Endometrial microvascular endothelial cells (primary cell): ENCODE measurements around the gene PCDHB6. TPM values are rescaled to one million over a fixed set of nuclear protein-coding genes. Genes with fewer than 3 reads are reported as not detected.
"Not testable (repeated sequence)": the region's sequence is repeated elsewhere in the genome, so short reads cannot be mapped to it uniquely, and the experiment has no call there.

ENCODE experiments used
- in situ Hi-C: cut with HindIII; loops from 2 replicates; pipeline ENCODE4 v1.10.0; 2017; ENCODE audit warnings: low sequenced_read_pairs, low pct_unique_long_range_greater_than_20kb; ENCODE audit errors: inconsistent ontology term
- total RNA-seq: library from RNA; depleted of rRNA; stranded (reverse); fragments of >200 nt; gene quantifications from one replicate; pipeline ENCODE4 v1.2.3, GENCODE V29; 2015; ENCODE audit errors: inconsistent ontology term

PCDHB6 gene
- total RNA-seq = 0.28 TPM

DNA sequence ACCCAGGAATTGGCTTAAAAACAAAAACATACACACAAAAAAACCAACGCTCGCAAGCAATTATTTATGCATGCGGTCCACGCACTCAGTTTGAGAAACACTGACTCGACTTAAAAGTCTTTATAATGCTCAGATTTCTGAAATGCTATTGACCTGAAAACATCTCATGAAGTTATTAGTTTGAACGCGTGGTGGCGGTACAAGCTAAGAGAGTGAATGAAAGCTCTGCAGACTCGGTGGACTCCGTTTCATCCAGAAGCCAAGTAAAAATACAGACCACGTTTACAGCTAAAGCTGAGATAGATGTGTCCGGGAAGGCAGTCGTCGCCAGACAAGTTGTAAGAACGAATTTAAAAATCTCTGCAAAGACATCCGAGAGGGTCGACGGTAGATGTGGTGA lies at the start of gene PCDHB6:
Gene PCDHB6 (plus strand): TSS at position 246 of the 400 bp plus-strand sequence. CDS start 201 bp downstream, outside the sequence.
- in situ Hi-C loops = no loop called here

DNA sequence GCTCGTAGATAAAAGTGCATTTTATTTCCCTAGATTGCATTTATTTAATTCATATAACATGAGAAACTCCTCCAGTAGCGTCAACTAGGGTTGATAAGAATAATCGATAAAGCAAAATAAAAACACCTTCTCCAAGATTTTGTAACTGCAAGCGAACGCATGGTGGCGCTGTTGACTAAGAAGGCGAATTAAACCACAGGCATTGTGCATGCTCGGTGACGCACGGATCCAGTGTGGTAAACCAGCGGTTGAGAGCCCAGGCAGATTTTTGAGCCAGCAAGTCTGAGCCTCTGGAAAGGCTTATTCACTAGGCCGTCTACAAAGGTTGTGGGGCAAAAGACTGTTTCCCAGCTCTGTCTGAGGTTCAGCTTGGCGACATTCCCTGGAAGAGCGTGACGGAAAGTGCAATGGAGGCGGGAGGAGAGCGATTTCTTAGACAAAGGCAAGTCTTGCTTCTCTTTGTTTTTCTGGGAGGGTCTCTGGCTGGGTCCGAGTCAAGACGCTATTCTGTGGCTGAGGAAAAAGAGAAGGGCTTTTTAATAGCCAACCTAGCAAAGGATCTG lies 49.5 kb upstream of the PCDHB6 start, which contains the start of gene PCDHB3:
Gene PCDHB3 (plus strand): TSS at position 231 of the 563 bp plus-strand sequence. CDS start 177 bp downstream, at position 408.
- in situ Hi-C loops = no loop called here

DNA sequence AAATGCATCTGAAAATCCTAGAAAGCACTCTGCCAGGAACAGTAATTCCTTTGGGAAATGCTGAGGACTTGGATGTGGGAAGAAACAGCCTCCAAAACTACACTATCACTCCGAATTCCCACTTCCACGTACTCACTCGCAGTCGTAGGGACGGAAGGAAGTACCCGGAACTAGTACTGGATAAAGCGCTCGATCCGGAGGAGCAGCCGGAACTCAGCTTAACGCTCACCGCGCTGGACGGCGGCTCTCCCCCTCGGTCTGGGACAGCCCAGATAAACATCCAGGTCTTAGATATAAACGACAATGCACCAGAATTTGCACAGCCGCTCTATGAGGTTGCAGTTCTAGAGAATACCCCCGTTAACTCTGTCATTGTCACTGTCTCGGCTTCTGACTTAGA lies 48.8 kb upstream of the PCDHB6 start:
- in situ Hi-C loops = no loop called here

DNA sequence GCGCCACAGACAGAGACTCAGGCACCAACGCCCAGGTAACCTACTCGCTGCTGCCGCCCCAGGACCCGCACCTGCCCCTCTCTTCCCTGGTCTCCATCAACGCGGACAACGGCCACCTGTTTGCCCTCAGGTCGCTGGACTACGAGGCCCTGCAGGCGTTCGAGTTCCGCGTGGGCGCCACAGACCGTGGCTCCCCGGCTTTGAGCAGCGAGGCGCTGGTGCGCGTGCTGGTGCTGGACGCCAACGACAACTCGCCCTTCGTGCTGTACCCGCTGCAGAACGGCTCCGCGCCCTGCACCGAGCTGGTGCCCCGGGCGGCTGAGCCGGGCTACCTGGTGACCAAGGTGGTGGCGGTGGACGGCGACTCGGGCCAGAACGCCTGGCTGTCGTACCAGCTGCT lies 47.8 kb upstream of the PCDHB6 start:
- in situ Hi-C loops = not testable (repeated sequence)

DNA sequence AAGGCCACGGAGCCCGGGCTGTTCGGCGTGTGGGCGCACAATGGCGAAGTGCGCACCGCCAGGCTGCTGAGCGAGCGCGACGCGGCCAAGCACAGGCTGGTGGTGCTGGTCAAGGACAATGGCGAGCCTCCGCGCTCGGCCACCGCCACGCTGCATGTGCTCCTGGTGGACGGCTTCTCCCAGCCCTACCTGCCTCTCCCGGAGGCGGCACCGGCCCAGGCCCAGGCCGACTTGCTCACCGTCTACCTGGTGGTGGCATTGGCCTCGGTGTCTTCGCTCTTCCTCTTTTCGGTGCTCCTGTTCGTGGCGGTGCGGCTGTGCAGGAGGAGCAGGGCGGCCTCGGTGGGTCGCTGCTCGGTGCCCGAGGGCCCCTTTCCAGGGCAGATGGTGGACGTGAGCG lies 47.4 kb upstream of the PCDHB6 start:
- in situ Hi-C loops = not testable (repeated sequence)

DNA sequence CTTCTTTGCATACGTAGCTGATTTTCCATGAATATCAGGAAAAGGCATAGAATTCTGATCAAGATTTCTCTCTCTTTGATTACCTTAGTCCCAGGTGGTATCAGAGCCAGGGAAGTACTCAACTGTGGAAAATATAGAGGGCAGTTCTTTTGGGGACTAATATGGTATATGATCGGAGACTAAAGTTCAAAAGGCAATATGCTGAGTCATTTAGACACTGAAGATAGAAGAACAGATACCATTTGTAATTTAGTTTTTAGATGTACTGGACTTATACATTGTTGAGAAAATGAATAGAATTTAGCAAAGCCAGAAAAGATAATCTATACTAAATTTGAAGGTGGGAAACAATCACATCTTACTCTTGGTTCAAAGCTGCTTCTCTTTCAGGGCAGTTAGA lies 44.5 kb upstream of the PCDHB6 start:
- in situ Hi-C loops = no loop called here

DNA sequence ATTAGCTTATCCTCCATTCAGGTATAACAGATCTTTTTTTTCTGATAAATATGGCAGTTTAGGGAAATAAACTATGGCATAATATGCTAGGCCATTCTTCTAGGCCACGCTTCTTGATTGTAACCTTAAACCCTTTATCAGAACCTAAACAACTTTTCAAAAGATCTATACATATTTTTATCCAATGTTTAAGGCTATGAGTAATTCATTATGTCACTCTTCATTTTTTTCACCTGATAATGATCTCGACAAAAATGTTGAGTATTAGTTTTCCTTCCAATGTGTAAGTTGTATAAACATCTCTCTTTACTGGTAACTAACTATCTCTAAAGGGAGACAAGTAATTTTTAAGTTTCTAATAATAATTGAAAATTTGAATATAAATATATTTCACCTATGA lies 30.6 kb upstream of the PCDHB6 start:
- in situ Hi-C loops = no loop called here

DNA sequence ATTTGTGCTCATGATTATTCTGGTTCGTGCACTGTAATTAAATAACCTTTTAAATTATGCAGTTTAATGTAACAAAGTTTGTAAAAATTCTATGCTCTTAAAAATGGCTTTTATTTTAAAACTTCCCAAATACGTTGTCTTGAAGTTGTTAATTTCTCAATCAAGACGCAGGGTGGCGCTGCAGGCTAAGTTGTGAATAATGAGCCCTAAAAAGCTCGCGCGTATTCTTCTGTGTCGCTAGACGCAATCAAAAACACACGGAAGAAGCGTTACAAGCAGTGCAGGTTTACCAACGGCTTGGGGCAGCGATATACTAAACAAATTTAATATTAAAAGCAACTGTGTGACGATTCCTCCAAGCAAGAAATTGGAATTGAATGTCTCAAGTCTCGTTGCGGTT lies 28.3 kb upstream of the PCDHB6 start, which contains the start of gene PCDHB4:
Gene PCDHB4 (plus strand): TSS at position 256 of the 400 bp plus-strand sequence. CDS start 181 bp downstream, outside the sequence.
- in situ Hi-C loops = no loop called here

DNA sequence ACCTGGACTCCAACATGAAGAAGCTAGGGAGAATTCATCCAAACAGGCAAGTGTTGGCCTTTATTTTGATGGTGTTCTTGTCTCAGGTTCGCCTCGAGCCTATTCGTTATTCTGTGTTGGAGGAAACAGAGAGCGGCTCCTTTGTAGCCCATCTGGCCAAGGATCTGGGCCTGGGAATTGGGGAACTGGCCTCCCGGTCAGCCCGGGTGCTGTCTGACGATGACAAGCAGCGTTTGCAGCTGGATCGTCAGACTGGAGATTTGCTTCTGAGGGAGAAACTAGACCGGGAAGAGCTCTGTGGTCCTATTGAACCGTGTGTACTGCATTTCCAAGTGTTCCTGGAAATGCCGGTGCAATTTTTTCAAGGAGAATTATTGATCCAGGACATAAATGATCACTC lies 27.9 kb upstream of the PCDHB6 start:
- in situ Hi-C loops = no loop called here

DNA sequence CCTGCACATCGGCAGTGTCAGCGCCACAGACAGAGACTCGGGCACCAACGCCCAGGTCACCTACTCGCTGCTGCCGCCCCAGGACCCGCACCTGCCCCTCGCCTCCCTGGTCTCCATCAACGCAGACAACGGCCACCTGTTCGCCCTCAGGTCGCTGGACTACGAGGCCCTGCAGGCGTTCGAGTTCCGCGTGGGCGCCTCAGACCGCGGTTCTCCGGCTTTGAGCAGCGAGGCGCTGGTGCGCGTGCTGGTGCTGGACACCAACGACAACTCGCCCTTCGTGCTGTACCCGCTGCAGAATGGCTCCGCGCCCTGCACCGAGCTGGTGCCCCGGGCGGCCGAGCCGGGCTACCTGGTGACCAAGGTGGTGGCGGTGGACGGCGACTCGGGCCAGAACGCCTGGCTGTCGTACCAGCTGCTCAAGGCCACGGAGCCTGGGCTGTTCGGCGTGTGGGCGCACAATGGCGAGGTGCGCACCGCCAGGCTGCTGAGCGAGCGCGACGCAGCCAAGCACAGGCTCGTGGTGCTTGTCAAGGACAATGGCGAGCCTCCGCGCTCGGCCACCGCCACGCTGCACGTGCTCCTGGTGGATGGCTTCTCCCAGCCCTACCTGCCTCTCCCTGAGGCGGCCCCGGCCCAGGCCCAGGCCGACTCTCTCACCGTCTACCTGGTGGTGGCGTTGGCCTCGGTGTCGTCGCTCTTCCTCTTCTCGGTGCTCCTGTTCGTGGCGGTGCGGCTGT lies 26.3 kb upstream of the PCDHB6 start:
- in situ Hi-C loops = not testable (repeated sequence)

DNA sequence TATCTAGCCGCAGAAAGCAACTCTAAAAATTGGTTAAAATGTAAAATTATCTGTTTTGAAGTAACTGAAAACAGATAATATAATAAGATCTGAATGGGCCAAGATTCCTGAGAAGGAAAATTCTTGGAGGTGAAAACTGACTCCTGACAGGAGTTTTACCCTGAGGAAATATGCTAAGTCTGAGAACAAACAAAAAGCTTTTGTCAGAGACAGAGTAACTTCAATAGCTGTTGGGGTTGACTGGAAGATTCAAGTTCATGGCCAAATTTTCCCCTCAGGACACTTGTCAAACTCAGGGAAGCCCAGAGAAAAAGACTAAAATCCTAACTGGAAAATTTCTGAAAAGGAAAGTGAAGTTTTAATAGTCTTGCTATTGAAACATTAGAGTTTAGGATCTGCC lies 22.6 kb upstream of the PCDHB6 start:
- in situ Hi-C loops = no loop called here

DNA sequence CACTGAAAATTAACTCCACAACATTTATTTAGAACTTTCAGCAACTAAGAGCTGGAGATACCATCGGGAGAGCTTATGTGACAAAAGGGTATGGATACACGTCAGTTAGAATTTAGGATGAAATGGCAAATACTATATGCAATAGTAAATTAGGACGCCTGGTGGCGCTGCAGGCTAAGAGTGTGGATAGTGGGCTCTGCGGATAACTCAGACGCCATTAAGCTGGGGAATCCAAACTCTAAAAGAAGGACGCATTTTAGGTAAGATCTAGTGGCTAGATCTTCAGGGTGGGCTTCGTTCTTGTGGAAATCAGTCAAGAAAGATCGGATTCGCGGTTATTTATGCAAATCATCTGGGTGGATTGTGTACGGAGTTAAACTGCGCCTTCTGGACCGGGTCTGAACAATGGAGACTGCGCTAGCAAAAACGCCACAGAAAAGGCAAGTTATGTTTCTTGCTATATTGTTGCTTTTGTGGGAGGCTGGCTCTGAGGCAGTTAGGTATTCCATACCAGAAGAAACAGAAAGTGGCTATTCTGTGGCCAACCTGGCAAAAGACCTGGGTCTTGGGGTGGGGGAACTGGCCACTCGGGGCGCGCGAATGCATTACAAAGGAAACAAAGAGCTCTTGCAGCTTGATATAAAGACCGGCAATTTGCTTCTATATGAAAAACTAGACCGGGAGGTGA lies 14.7 kb upstream of the PCDHB6 start, which contains the start of gene PCDHB5:
Gene PCDHB5 (plus strand): TSS at position 177 of the 688 bp plus-strand sequence. CDS start 229 bp downstream, at position 406.
- in situ Hi-C loops = no loop called here

DNA sequence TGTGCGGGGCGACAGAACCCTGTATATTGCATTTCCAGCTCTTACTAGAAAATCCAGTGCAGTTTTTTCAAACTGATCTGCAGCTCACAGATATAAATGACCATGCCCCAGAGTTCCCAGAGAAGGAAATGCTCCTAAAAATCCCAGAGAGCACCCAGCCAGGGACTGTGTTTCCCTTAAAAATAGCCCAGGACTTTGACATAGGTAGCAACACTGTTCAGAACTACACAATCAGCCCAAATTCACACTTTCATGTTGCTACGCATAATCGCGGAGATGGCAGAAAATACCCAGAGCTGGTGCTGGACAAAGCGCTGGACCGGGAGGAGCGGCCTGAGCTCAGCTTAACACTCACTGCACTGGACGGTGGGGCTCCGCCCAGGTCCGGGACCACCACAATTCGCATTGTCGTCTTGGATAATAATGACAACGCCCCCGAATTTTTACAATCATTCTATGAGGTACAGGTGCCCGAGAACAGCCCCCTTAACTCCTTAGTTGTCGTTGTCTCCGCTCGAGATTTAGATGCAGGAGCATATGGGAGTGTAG lies 14.1 kb upstream of the PCDHB6 start:
- in situ Hi-C loops = no loop called here

DNA sequence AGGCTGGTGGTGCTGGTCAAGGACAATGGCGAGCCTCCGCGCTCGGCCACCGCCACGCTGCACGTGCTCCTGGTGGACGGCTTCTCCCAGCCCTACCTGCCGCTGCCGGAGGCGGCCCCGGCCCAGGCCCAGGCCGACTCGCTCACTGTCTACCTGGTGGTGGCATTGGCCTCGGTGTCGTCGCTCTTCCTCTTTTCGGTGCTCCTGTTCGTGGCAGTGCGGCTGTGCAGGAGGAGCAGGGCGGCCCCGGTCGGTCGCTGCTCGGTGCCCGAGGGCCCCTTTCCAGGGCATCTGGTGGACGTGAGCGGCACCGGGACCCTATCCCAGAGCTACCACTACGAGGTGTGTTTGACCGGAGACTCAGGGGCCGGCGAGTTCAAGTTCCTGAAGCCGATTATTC lies 12.5 kb upstream of the PCDHB6 start:
- in situ Hi-C loops = not testable (repeated sequence)

DNA sequence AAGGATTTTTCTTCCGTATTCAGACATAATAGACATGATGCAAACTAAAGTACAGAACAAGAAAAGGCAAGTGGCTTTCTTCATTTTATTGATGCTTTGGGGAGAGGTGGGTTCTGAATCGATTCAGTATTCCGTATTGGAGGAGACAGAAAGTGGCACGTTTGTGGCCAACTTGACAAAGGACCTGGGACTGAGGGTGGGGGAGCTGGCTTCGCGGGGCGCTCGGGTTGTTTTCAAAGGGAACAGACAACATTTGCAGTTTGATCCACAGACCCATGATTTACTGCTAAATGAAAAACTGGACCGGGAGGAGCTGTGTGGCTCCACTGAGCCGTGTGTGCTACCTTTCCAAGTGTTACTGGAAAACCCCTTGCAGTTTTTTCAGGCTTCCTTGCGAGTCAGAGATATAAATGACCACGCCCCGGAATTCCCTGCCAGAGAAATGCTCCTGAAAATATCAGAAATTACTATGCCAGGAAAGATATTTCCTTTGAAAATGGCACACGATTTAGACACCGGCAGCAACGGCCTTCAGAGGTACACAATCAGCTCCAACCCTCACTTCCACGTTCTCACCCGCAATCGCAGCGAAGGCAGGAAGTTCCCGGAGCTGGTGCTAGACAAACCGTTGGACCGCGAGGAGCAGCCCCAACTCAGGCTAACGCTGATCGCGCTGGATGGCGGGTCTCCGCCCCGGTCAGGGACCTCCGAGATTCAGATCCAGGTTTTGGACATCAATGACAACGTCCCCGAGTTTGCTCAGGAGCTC lies 551 bp downstream of the PCDHB6 start:
- in situ Hi-C loops = no loop called here

DNA sequence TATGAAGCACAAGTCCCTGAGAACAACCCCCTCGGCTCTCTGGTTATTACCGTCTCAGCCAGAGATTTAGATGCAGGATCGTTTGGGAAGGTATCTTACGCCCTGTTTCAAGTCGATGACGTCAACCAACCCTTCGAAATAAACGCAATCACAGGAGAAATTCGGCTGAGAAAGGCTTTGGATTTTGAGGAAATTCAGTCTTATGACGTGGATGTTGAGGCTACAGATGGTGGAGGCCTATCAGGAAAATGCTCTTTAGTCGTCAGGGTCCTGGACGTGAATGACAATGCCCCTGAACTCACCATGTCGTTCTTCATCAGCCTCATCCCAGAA lies 1.1 kb downstream of the PCDHB6 start:
- in situ Hi-C loops = no loop called here

DNA sequence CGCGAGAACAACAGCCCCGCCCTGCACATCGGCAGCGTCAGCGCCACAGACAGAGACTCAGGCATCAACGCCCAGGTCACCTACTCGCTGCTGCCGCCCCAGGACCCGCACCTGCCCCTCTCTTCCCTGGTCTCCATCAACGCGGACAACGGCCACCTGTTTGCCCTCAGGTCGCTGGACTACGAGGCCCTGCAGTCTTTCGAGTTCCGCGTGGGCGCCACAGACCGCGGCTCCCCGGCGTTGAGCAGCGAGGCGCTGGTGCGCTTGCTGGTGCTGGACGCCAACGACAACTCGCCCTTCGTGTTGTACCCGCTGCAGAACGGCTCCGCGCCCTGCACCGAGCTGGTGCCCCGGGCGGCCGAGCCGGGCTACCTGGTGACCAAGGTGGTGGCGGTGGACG lies 1.8 kb downstream of the PCDHB6 start:
- in situ Hi-C loops = not testable (repeated sequence)

DNA sequence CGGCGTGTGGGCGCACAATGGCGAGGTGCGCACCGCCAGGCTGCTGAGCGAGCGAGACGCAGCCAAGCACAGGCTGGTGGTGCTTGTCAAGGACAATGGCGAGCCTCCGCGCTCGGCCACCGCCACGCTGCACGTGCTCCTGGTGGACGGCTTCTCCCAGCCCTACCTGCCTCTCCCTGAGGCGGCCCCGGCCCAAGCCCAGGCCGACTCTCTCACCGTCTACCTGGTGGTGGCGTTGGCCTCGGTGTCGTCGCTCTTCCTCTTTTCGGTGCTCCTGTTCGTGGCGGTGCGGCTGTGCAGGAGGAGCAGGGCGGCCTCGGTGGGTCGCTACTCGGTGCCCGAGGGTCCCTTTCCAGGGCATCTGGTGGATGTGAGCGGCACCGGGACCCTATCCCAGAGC lies 2.2 kb downstream of the PCDHB6 start:
- in situ Hi-C loops = not testable (repeated sequence)
